ENCODE results near the gene MLPH.

Gene MLPH

GRCh38 chr2:237480556-237480955, 6.5 kb upstream of the MLPH start:
- no peak for DNase-seq (ENCODE audit: low read depth, low spot score)

DNA sequence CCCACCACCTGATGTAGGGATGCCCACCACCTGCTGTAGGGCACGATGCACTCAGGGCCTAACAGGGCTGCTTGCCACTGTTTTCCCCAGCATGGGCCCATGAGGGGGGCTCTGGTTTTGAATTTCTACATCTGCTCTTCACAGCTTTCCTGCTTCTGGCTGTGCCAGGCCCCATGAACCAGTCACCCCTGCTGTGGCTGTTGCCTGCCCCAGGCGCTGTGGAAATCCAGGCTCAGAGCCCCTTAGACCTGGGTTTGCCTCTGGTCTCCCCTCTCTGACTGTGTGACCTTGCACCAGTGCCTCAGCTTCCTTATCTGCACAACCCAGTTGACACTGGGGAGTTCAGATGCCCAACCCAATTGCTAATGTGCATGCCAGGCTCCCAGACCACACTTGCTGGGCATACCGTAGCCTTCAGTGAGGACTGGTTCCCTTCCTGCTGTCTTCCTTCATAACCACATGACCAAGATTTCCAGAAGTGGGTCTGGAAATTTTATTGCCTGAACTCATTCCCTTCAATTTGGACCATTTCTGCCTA, 6.0 kb upstream of the MLPH start:
- no peak for DNase-seq (ENCODE audit: low read depth, low spot score)

- DNase-seq (ENCODE audit: low read depth, low spot score) = no peak
Observed at GRCh38 chr2:237482485-237482884, 4.6 kb upstream of the MLPH start.

DNA sequence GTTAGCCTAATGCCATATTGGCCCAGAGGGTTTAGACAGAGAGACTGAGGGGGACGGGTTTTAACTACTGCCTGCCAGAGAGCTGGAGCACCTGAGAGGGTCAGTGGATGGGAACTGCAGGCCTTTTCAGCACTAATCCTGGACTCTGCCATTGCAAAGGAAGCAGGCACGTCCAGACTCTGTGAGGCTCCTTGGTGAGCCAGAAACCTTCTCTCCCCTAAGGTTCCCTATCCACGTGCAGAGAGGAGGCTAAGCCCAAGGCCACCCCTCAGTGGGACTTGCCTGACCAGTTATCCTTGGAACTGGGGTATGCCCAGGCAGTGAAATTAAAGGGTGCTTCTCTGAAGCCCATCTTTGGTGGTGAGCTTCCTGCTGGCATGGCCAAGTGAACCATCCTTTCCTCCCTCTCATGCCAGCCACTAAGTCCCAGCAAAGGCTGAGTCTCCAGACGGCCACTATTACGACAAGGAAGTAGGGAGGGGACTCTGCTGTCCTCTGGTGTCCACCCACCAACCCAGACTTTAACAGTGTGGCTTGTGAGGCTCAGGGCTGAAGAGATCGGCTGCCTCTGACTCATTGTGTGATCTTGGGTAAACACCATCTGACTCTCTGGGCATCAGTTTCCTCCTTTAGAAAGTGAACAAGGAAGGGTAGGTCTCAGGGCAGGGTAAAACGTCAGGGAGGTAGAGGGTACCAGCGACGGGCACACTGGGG, 3.9 kb upstream of the MLPH start:
- DNase-seq (ENCODE audit: low read depth, low spot score) = no peak

- no peak for DNase-seq (ENCODE audit: low read depth, low spot score)
Observed at GRCh38 chr2:237485304-237485703, 1.7 kb upstream of the MLPH start.

DNA sequence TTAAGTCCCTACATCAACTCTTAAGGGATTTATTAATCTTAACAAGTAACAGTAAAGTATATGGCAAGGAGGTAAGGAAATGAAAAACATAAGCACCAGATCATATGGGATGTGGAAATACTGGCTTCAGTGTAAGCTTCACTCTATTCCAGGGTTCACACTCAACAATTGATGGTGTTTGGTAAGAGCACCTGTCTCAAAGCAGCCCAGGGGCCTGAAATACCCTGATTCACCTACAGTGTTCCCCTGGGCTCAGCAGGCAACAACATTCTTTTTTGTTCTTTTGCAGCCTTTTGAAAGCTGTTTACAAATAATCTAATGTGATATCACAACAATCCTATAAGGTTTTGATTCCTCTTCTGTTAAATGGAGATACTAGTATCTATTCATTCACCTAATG, 1.2 kb upstream of the MLPH start:
- no peak for DNase-seq (ENCODE audit: low read depth, low spot score)

DNA sequence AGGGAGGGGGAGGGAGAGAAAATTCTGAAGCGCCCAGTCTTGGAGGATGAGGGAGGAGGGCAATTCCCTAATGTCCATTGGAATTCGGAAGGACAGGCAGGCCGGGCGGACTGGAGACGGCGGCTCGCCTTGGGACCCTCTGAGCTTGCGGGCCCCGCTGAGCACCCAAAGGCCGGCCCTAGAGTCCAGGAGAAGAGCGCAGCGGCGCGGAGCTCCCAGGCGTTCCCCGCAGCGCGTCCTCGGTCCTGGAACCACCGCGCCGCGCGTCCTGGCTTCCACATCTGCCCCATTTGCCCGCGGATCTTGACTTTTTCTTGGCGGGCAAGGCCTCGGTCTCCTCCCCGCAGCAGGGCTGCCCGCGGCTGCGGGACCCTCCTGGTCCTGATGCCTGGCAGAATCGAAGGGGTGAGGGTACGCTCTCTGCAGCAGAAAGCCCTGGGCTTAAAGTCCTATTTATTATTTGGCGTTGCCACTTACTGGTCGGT, 675 bp upstream of the MLPH start:
- no peak for DNase-seq (ENCODE audit: low read depth, low spot score)

DNA sequence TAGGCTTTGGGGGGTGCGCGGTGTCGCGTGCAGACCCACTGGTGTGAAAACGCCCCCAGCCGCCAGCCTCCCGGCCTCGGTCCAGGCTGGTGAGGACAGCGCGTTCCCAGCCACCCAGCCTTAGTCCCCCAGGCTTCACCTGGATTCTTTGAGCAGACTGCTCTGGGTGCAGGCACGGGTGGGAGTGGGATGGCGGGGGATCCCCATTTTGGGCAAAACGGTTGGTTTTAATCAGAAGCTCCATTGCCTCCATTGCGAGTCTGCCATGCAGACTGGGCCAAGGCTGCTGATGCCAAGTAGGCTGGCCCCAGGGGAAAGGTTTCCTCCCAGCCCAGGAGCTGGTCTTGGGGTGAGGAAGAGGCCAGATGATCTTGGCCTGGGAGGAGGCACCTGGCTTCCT, 445 bp downstream of the MLPH start:
- no peak for DNase-seq (ENCODE audit: low read depth, low spot score)

DNA sequence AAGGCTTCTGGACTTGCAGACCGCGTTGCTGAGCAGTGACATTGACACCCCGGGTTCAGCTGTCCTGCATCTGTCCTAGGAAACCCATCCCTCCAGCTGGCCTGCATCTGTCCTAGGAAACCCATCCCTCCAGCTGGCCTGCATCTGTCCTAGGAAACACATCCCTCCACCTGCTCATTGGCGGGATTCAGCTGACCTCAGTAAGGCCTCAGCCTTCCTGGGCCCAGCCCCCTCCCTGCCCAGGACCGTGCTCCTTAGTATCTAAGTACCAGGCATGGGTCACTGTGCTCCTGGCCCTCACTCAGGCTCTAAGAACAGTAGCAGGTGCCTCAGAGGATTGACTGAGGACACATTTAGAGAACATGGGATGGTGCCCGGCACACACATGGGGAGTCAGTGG, 1.2 kb downstream of the MLPH start:
- no peak for DNase-seq (ENCODE audit: low read depth, low spot score)

GRCh38 chr2:237488901-237489860, 2.1 kb downstream of the MLPH start:
- no peak for DNase-seq (ENCODE audit: low read depth, low spot score)

DNA sequence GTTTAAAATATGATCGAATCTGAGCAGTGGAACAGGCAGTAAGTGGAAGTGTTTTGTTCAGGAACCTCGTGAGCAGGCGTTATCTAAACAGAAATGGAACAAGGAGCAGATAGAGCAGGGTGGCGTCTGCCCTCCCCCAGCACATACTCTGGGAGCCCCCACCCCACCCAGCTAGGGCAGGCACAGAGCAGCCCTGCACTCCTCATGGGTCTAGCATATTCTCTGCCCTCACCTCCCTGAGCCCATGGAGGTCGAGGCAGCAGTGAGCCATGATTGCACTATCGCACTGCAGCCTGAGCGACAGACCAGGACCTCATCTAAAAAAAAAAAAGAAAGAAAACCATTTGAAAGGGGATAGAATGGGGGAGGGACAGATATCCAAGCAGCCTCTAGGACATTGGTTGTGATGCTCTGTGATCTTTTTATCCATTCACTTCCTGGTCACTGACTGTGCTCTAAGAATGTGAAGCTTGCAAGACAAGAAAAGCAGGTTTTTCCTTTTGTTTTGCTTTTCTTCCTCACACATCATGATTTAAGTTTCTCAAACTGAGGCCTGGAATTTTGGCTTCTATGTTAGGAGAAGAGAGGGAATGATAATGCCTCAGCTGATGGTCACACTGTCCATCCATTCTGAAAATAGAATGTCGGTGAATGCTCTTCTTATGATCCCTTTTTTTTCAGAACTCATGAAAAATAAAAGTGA, 3.1 kb downstream of the MLPH start:
- no peak for DNase-seq (ENCODE audit: low read depth, low spot score)

GRCh38 chr2:237490795-237491194, 3.7 kb downstream of the MLPH start:
- DNase-seq (ENCODE audit: low read depth, low spot score) = no peak

DNA sequence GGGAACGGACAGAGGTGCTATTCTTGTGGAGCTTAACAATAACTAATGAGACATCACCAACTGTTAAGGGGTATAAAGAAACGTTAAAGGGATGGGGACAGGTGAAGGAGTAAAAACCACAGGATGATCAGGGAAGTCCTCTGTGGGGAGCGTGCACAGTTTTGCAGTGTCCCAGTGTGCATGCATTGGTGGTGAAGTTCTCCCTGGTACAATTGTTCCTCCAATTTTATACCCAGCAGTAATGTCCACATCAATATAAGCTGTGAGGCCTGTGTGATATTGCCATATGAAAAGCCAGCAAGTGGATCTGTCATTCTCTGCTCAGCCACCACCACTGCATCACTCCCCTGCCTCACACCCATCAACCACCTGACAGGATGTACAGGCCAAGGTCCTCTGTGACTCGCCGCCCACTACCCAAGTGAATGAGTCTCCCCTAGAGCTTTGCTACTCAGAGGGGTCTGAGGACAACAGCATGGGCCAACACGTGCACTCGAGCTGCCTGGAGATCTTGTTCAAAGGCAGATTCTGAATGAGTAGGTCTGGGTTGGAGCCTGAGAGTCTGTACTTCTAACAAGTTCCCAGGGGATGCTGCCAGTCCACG, 4.6 kb downstream of the MLPH start:
- no peak for DNase-seq (ENCODE audit: low read depth, low spot score)

- DNase-seq (ENCODE audit: low read depth, low spot score) = no peak
Observed at GRCh38 chr2:237492137-237492890, 5.3 kb downstream of the MLPH start.

- no peak for DNase-seq (ENCODE audit: low read depth, low spot score)
Observed at GRCh38 chr2:237494066-237494465, 7.0 kb downstream of the MLPH start.

GRCh38 chr2:237495521-237496117, 8.6 kb downstream of the MLPH start:
- no peak for DNase-seq (ENCODE audit: low read depth, low spot score)

GRCh38 chr2:237496428-237496827, 9.4 kb downstream of the MLPH start:
- DNase-seq (ENCODE audit: low read depth, low spot score) = no peak

GRCh38 chr2:237497009-237497837, 10.2 kb downstream of the MLPH start:
- DNase-seq (ENCODE audit: low read depth, low spot score) = no peak

DNA sequence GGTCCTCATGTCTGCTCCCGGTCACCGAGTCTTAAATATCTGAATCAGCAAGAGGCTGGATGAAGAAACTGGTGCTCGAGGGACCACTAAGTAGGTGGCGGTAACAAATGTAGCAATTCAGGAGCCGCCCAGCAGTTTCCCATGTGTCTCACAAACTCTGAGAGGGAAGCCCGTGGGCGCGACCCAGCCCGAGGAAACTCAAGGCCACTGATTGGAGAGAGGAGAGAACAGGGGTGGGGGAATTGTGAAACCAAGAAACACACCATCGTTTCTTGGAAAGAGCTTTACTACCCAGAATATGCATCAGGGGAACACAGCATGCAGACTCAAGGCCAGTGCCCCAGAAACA, 10.8 kb downstream of the MLPH start:
- no peak for DNase-seq (ENCODE audit: low read depth, low spot score)

DNA sequence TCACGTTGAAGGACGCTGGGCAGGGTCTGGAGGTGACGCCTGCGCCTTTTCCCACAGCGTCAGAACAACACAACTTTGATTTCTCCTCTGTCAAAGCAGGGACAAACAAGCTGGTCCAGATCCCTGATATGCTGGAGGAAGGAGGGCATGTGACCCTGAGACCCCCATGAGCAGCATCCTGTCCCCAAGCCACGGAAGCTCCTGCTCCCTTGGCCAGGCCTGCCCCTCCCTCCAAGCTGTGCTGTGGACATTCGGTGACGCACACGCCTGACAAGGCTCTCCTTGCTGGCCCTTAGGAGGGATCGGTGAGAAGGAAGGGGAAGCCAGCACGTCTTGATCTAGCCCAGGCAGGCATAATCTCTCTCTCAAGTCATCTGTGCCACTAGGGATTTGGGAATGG, 11.3 kb downstream of the MLPH start:
- DNase-seq (ENCODE audit: low read depth, low spot score) = no peak
